A549 (cell line): ENCODE results near the gene KRTAP4-3.

ENCODE experiments used
- CHD2 ChIP-seq: fragments of 150-350 bp; IDR thresholded peaks from 2 replicates; pipeline ENCODE4 v1.6.1; 2014; ENCODE audit warnings: low read length; ENCODE audit not compliant: partially characterized antibody
- JUN ChIP-seq, 2 experiments: fragments of >200 bp; sonication (Bioruptor Twin); formaldehyde crosslinking; IDR thresholded peaks; 2 replicates in 1 of 2; 3 replicates in 1 of 2; pipeline ENCODE4 v1.6.1; 2016 to 2017
- JUNB ChIP-seq: fragments of >200 bp; sonication (Bioruptor Twin); formaldehyde crosslinking; IDR thresholded peaks from 2 replicates; pipeline ENCODE4 v1.6.1; 2016
- POLR2A ChIP-seq: IDR thresholded peaks from 2 replicates; pipeline ENCODE4 v1.6.1; 2012; ENCODE audit warnings: mild to moderate bottlenecking, low read length
- TF ChIP-seq, protein P1 (sequence below): fragments of >200 bp; sonication (Bioruptor Twin); formaldehyde crosslinking; IDR thresholded peaks from 3 replicates; pipeline ENCODE4 v1.5.1; 2016

DNA sequence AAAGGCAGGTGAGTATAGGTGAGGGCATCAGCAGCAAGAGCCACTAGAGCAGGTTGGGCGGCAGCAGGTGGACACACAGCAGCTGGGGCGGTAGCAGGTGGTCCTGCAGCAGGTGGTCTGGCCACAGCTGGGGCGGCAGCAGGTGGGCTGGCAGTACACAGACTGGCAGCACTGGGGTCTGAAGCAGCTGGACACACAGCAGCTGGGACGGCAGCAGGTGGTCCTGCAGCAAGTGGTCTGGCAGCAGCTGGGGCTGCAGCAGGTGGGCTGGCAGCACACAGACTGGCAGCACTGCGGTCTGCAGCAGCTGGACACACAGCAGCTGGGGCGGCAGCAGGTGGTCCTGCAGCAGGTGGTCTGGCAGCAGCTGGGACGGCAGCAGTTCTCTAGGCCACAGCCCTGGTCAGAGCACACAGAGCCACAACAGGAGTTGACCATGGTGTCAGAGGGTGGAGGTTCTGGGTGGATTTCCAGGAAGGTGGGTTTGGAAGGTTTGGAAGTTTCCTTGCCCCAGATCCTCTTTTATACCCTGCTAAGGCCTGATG lies 9.8 kb upstream of the KRTAP4-3 start, which contains the start of gene KRTAP4-2:
- TF ChIP-seq POLR2A (no peak), JUNB (no peak), CHD2 (no peak), JUN (IDR thresholded peaks at IDR 0.05) (no peak)
- TF ChIP-seq, protein P1, sequence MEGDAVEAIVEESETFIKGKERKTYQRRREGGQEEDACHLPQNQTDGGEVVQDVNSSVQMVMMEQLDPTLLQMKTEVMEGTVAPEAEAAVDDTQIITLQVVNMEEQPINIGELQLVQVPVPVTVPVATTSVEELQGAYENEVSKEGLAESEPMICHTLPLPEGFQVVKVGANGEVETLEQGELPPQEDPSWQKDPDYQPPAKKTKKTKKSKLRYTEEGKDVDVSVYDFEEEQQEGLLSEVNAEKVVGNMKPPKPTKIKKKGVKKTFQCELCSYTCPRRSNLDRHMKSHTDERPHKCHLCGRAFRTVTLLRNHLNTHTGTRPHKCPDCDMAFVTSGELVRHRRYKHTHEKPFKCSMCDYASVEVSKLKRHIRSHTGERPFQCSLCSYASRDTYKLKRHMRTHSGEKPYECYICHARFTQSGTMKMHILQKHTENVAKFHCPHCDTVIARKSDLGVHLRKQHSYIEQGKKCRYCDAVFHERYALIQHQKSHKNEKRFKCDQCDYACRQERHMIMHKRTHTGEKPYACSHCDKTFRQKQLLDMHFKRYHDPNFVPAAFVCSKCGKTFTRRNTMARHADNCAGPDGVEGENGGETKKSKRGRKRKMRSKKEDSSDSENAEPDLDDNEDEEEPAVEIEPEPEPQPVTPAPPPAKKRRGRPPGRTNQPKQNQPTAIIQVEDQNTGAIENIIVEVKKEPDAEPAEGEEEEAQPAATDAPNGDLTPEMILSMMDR: no peak
